Esophagus muscularis mucosa (tissue), 4 donors: ENCODE data around the gene YOD1. TPM values are rescaled to one million over a fixed set of nuclear protein-coding genes. Genes with fewer than 3 reads are reported as not detected.

Experiments used
- DNase-seq: peaks from one replicate; pipeline ENCODE4 v3.0.0-alpha.2; 2017; ENCODE audit errors: extremely low spot score
- H3K27ac ChIP-seq, 4 donors: fragments of 200-600 bp; sonication (generic); replicated peaks in 1 of 4; 1 replicate in 3 of 4; 2 replicates in 1 of 4; pipeline ENCODE4 v1.5.1; 2016 to 2019; ENCODE audit warnings: mild to moderate bottlenecking in 1 of 4
- H3K27me3 ChIP-seq, 4 donors: fragments of 200-600 bp; sonication (generic); one replicate each; pipeline versions ENCODE4 v1.5.1 to v1.6.0; 2016 to 2019
- H3K36me3 ChIP-seq, 4 donors: fragments of 200-600 bp; sonication (generic); one replicate each; pipeline ENCODE4 v1.5.1; 2016 to 2019
- H3K4me1 ChIP-seq, 4 donors: fragments of 200-600 bp; sonication (generic); one replicate each; pipeline ENCODE4 v1.5.1; 2016 to 2019
- H3K4me3 ChIP-seq, 4 donors: fragments of 200-600 bp; sonication (generic); 1 replicate in 2 of 4; 2 replicates in 2 of 4; pipeline ENCODE4 v1.5.1; 2016 to 2019; ENCODE audit warnings: mild to moderate bottlenecking in 4 of 4, moderate library complexity in 1 of 4
- H3K9me3 ChIP-seq, 4 donors: fragments of 200-600 bp; sonication (generic); 1 replicate in 3 of 4; 2 replicates in 1 of 4; pipeline ENCODE4 v1.5.1; 2016 to 2019
- CTCF ChIP-seq, 3 experiments: fragments of 200-600 bp in 2 of 3; fragments of 450-650 bp in 1 of 3; sonication (generic) in 2 of 3; IDR thresholded peaks; one replicate each; pipeline ENCODE4 v1.5.1; 2017 to 2019; ENCODE audit warnings: antibody characterized with exemption in 3 of 3, mild to moderate bottlenecking in 2 of 3, moderate library complexity in 1 of 3
- EP300 ChIP-seq: sonication (generic); formaldehyde crosslinking; IDR thresholded peaks from one replicate; pipeline ENCODE4 v1.6.1; 2017; ENCODE audit warnings: antibody characterized with exemption
- POLR2A ChIP-seq: fragments of 450-650 bp; IDR thresholded peaks from one replicate; pipeline ENCODE4 v1.6.1; 2017; ENCODE audit warnings: antibody characterized with exemption, moderate library complexity, mild to moderate bottlenecking, low read depth
- POLR2AphosphoS5 ChIP-seq, 2 donors: sonication (generic); formaldehyde crosslinking; IDR thresholded peaks; one replicate each; pipeline ENCODE4 v1.6.1; 2017; ENCODE audit warnings: antibody characterized with exemption in 2 of 2
- WGBS: methylation state at CpG from one replicate; pipeline ENCODE4 v1.1.5; 2018; 5-methylcytosine and 5-hydroxymethylcytosine counted together
- intact Hi-C: fragments of 100-400 bp; cut with DNase I; formaldehyde crosslinking; loops from one replicate; pipeline ENCODE4 v1.15.1; 2023
- total RNA-seq, 4 donors: library from RNA; depleted of rRNA; stranded (reverse); fragments of >200 nt; gene quantifications; one replicate each; pipeline versions ENCODE4 v1.1.0 to v1.2.1, GENCODE V29; 2016

YOD1 gene
- total RNA-seq, 4 donors from 2014 or later, result 6.3 to 8.5 (median 7.2) TPM

- H3K27ac ChIP-seq, result no peak overlapping the region
- no peaks in the 10 kb centered on the region for H3K27me3 ChIP-seq
- H3K4me3 ChIP-seq, result no peak overlapping the region
- H3K36me3 ChIP-seq, result peaks cover 3 to 25% (median 8%) of the 10 kb centered on the region in 4 donors
- intact Hi-C loops, result loop anchor here (10.0 kb wide), 1 partner anchor 908 kb away; no protein-coding TSS in a partner anchor
- H3K4me1 ChIP-seq, result peaks cover 12 to 17% (median 15%) of the 10 kb centered on the region in 4 donors
- H3K9me3 ChIP-seq, result no peaks in the 10 kb centered on the region
- WGBS, result 92% methylated on average over 6 of the region's 6 CpGs
- no peak for TF ChIP-seq POLR2A
- DNase-seq, result no peak
Measured at GRCh38 chr1:207056673-207057072, 5.7 kb upstream of the YOD1 start.

- Histone ChIP-seq H3K4me1 (peaks cover 16 to 24% (median 23%) of the 10 kb centered on the region in 4 donors), H3K9me3 (no peaks in the 10 kb centered on the region), H3K4me3 (no peak overlapping the region), H3K27me3 (no peaks in the 10 kb centered on the region), H3K27ac (no peak overlapping the region), H3K36me3 (peaks cover 0 to 18% (median 2%) of the 10 kb centered on the region in 4 donors)
- TF ChIP-seq POLR2A, result no peak
- no peak for TF ChIP-seq POLR2AphosphoS5 (IDR thresholded peaks at IDR 0.05)
- no peak for TF ChIP-seq EP300
- no peak for TF ChIP-seq CTCF (IDR thresholded peaks at IDR 0.05)
- intact Hi-C loops, result loop anchor here (10.0 kb wide), 1 partner anchor 909 kb away; no protein-coding TSS in a partner anchor
- no peak for DNase-seq
- 69% methylated on average over 3 of the region's 3 CpGs for WGBS
Measured at GRCh38 chr1:207055386-207056001, 4.5 kb upstream of the YOD1 start.

GRCh38 chr1:207054491-207054890 lies 3.5 kb upstream of the YOD1 start:
- TF ChIP-seq CTCF (IDR thresholded peaks at IDR 0.05) (no peak), POLR2AphosphoS5 (IDR thresholded peaks at IDR 0.05) (no peak), EP300 (no peak), POLR2A (no peak)
- Histone ChIP-seq H3K4me1 (peaks cover 19 to 28% (median 26%) of the 10 kb centered on the region in 4 donors), H3K36me3 (peaks cover 0 to 7% (median 0%) of the 10 kb centered on the region in 4 donors), H3K9me3 (no peaks in the 10 kb centered on the region), H3K27ac (peak overlapping the region in 2 of 4 donors; percentile 93), H3K4me3 (no peak overlapping the region), H3K27me3 (no peaks in the 10 kb centered on the region)
- DNase-seq, result no peak
- 59% methylated on average over 2 of the region's 2 CpGs for WGBS
- intact Hi-C loops, result loop anchor here (10.0 kb wide), 1 partner anchor 910 kb away; no protein-coding TSS in a partner anchor

- peak; percentile 98 for DNase-seq
- 6% methylated on average over 26 of the region's 56 CpGs for WGBS
- Histone ChIP-seq H3K4me3 (peak within 1 kb of the TSS; percentile 67 to 78 (median 69)), H3K27me3 (no peaks in the 10 kb centered on the region), H3K27ac (peak within 1 kb of the TSS; percentile 90 to 93 (median 93)), H3K4me1 (peaks cover 25 to 41% (median 39%) of the 10 kb centered on the region in 4 donors), H3K9me3 (no peaks in the 10 kb centered on the region), H3K36me3 (peaks cover 0 to 18% (median 10%) of the 10 kb centered on the region in 4 donors)
- peak; percentile 78 for TF ChIP-seq POLR2A
- peak in 2 of 3 experiments; percentile 21 to 46 for TF ChIP-seq CTCF (IDR thresholded peaks at IDR 0.05)
- peak; percentile 91 to 94 for TF ChIP-seq POLR2AphosphoS5 (IDR thresholded peaks at IDR 0.05)
- no peak for TF ChIP-seq EP300
- intact Hi-C loops, result loop anchor here (10.0 kb wide), 1 partner anchor 912 kb away; no protein-coding TSS in a partner anchor
Measured at GRCh38 chr1:207052911-207053769, 2.1 kb upstream of the YOD1 start, which contains the start of gene PFKFB2. PFKFB2 (plus strand) TSS chr1:207053275; CDS start chr1:207054718, 1,443 bp downstream.
